GM23338 (cell line): ENCODE measurements around the gene EPHA6. TPM values are rescaled to one million over a fixed set of nuclear protein-coding genes. Genes with fewer than 3 reads are reported as not detected.

ENCODE experiments used
- ATAC-seq: fragments of 200-7000 bp; cut with Tn5 transposase; 3 replicates; pipeline ENCODE4 v1.9.1; 2020
- DNase-seq: peaks from one replicate; pipeline ENCODE4 v3.0.0-alpha.2; 2015; ENCODE audit warnings: low spot score
- H2AFZ ChIP-seq: fragments of 200-600 bp; sonication (generic); 2 replicates; pipeline ENCODE4 v1.8.0; 2016; ENCODE audit warnings: antibody characterized with exemption, mild to moderate bottlenecking, moderate library complexity
- H3F3A ChIP-seq: fragments of 200-600 bp; sonication (generic); replicated peaks from 2 replicates; pipeline ENCODE4 v1.8.0; 2017; ENCODE audit warnings: antibody characterized with exemption, mixed run types, low read depth
- H3K27ac ChIP-seq: fragments of 200-600 bp; sonication (generic); 2 replicates; pipeline ENCODE4 v1.6.1; 2016; ENCODE audit warnings: low read depth
- H3K27me3 ChIP-seq: fragments of 200-600 bp; sonication (generic); 2 replicates; pipeline ENCODE4 v1.8.0; 2016; ENCODE audit warnings: mild to moderate bottlenecking, mixed run types, moderate library complexity; ENCODE audit not compliant: insufficient read depth
- H3K36me3 ChIP-seq: fragments of 200-600 bp; sonication (generic); 2 replicates; pipeline ENCODE4 v1.8.0; 2016; ENCODE audit warnings: mild to moderate bottlenecking; ENCODE audit not compliant: insufficient read depth
- H3K4me1 ChIP-seq: fragments of 200-600 bp; sonication (generic); 2 replicates; pipeline ENCODE4 v1.8.0; 2016; ENCODE audit warnings: mild to moderate bottlenecking, moderate library complexity; ENCODE audit not compliant: insufficient read depth
- H3K4me2 ChIP-seq: fragments of 200-600 bp; sonication (generic); 2 replicates; pipeline ENCODE4 v1.7.1; 2017; ENCODE audit warnings: mixed run types
- H3K4me3 ChIP-seq: fragments of 200-600 bp; sonication (generic); 2 replicates; pipeline ENCODE4 v1.6.1; 2016; ENCODE audit warnings: mixed run types
- H3K79me2 ChIP-seq: fragments of 200-600 bp; sonication (generic); replicated peaks from 2 replicates; pipeline ENCODE4 v1.8.0; 2017; ENCODE audit warnings: mild to moderate bottlenecking; ENCODE audit not compliant: insufficient read depth
- H3K9me2 ChIP-seq: fragments of 200-600 bp; sonication (generic); 2 replicates; pipeline ENCODE4 v1.8.0; 2017; ENCODE audit not compliant: insufficient read depth
- H4K20me1 ChIP-seq: fragments of 200-600 bp; sonication (generic); replicated peaks from 2 replicates; pipeline ENCODE4 v1.8.0; 2017; ENCODE audit warnings: mild to moderate bottlenecking; ENCODE audit not compliant: insufficient read depth
- H3K27ac Mint-ChIP-seq: 2 replicates; pipeline ENCODE4 v1.8.0; 2020; ENCODE audit warnings: inconsistent platforms, mild to moderate bottlenecking, moderate library complexity, mixed read lengths
- H3K27me3 Mint-ChIP-seq: 3 replicates; pipeline ENCODE4 v1.8.0; 2022; ENCODE audit warnings: low read depth, mild to moderate bottlenecking, moderate library complexity, mixed read lengths, inconsistent platforms; ENCODE audit not compliant: insufficient read depth, poor library complexity
- H3K36me3 Mint-ChIP-seq: 3 replicates; pipeline ENCODE4 v1.8.0; 2021; ENCODE audit warnings: low read depth, mild to moderate bottlenecking, inconsistent platforms, moderate library complexity, mixed read lengths
- H3K4me1 Mint-ChIP-seq: 3 replicates; pipeline ENCODE4 v1.8.0; 2020; ENCODE audit warnings: mild to moderate bottlenecking, inconsistent platforms, mixed read lengths
- H3K4me3 Mint-ChIP-seq: 3 replicates; pipeline ENCODE4 v1.8.0; 2021; ENCODE audit warnings: moderate library complexity, mild to moderate bottlenecking, inconsistent platforms, mixed read lengths
- H3K9me3 Mint-ChIP-seq: 3 replicates; pipeline ENCODE4 v1.8.0; 2020; ENCODE audit warnings: moderate library complexity, mild to moderate bottlenecking, inconsistent platforms, mixed read lengths
- CREB1 ChIP-seq: fragments of 250-450 bp; sonication (Bioruptor Pico); IDR thresholded peaks from 2 replicates; pipeline ENCODE4 v1.5.0; 2020; ENCODE audit warnings: low read depth, mild to moderate bottlenecking, moderate library complexity
- CTCF ChIP-seq, 2 experiments: fragments of 200-600 bp in 1 of 2; sonication (generic) in 1 of 2; conservative IDR thresholded peaks; 2 replicates each; pipeline versions ENCODE4 v1.5.1 to v1.6.1; 2016 to 2017; ENCODE audit warnings: antibody characterized with exemption in 2 of 2, low read depth in 2 of 2, mild to moderate bottlenecking in 2 of 2, moderate library complexity in 1 of 2
- EZH2phosphoT487 ChIP-seq: fragments of 200-600 bp; sonication (generic); IDR thresholded peaks from one replicate; pipeline ENCODE4 v1.8.1; 2018; ENCODE audit warnings: antibody characterized with exemption; ENCODE audit not compliant: unreplicated experiment
- JUNB ChIP-seq: IDR thresholded peaks from one replicate; pipeline ENCODE4 v1.6.1; 2016; ENCODE audit warnings: antibody characterized with exemption; ENCODE audit not compliant: unreplicated experiment
- NANOG ChIP-seq: IDR thresholded peaks from 2 replicates; pipeline ENCODE4 v1.6.1; 2016; ENCODE audit warnings: antibody characterized with exemption, borderline replicate concordance
- POLR2AphosphoS5 ChIP-seq: IDR thresholded peaks from 2 replicates; pipeline ENCODE4 v1.6.1; 2016; ENCODE audit warnings: antibody characterized with exemption, low read depth
- REST ChIP-seq: IDR thresholded peaks from one replicate; pipeline ENCODE4 v1.6.1; 2018; ENCODE audit warnings: antibody characterized with exemption; ENCODE audit not compliant: unreplicated experiment
- STAT1 ChIP-seq: IDR thresholded peaks from one replicate; pipeline ENCODE4 v1.6.1; 2016; ENCODE audit warnings: antibody characterized with exemption; ENCODE audit not compliant: unreplicated experiment
- ZNF114 ChIP-seq: fragments of 250-450 bp; sonication (Bioruptor Pico); IDR thresholded peaks from 2 replicates; pipeline ENCODE4 v1.5.0; 2020; ENCODE audit warnings: mild to moderate bottlenecking, moderate library complexity
- ZNF331 ChIP-seq: fragments of 250-450 bp; sonication (Bioruptor Pico); IDR thresholded peaks from 2 replicates; pipeline ENCODE4 v1.5.0; 2020; ENCODE audit warnings: low read depth, mild to moderate bottlenecking, moderate library complexity
- ZNF462 ChIP-seq: fragments of 250-450 bp; sonication (Bioruptor Pico); IDR thresholded peaks from 2 replicates; pipeline ENCODE4 v1.5.0; 2020; ENCODE audit warnings: mild to moderate bottlenecking, moderate library complexity
- polyA plus RNA-seq: library from polyadenylated mRNA; unstranded; fragments of >200 nt; fragmentation: Nextera tagmentation; extraction: Ambion mirVana; gene quantifications from 2 replicates; pipeline ENCODE4 v1.2.1, GENCODE V29; 2016
- total RNA-seq: library from RNA; depleted of rRNA; stranded (reverse); fragments of >200 nt; shearing (Covaris generic); gene quantifications from 2 replicates; pipeline ENCODE4 v1.2.3, GENCODE V29; 2014

Gene EPHA6
- total and polyA plus RNA-seq, 2 experiments from 2014 or later = 0.37 to 2.6 TPM

- TF ChIP-seq STAT1 (no peak), ZNF462 (CRISPR knock-in tag) (no peak), ZNF114 (CRISPR knock-in tag) (no peak)
Observed at GRCh38 chr3:97228966-97229365, 414.6 kb downstream of the EPHA6 start (continued).

- Histone ChIP-seq H3K27ac (no peak overlapping the region), H3K36me3 (no peaks in the 10 kb centered on the region), H3K4me1 (peaks cover 24% of the 10 kb centered on the region), H4K20me1 (no peaks in the 10 kb centered on the region), H3K79me2 (no peaks in the 10 kb centered on the region), H2AFZ (no peak overlapping the region), H3K4me2 (no peak overlapping the region), H3K4me3 (no peak overlapping the region), H3K9me2 (no peaks in the 10 kb centered on the region), H3F3A (no peaks in the 10 kb centered on the region), H3K27me3 (no peaks in the 10 kb centered on the region)
- peaks cover 12% of the 10 kb centered on the region; the same call in 2 of the 3 replicates for H3K9me3 Mint-ChIP-seq
- H3K4me1 Mint-ChIP-seq = peaks cover 16% of the 10 kb centered on the region
- peaks cover 13% of the 10 kb centered on the region; the same call in 2 of the 3 replicates for H3K36me3 Mint-ChIP-seq
- DNase-seq = no peak
- H3K27me3 Mint-ChIP-seq = peaks cover 2% of the 10 kb centered on the region
- no peak overlapping the region for H3K27ac Mint-ChIP-seq
- H3K4me3 Mint-ChIP-seq = no peak overlapping the region
- ATAC-seq = no peak
- no peak for TF ChIP-seq NANOG
- no peak for TF ChIP-seq POLR2AphosphoS5
- no peak for TF ChIP-seq CTCF (conservative IDR thresholded peaks at IDR 0.05; ENCODE audit: low read depth in 2 of 2)
- no peak for TF ChIP-seq CREB1 (CRISPR knock-in tag)
- TF ChIP-seq JUNB = no peak
- TF ChIP-seq ZNF331 = no peak
- no peak for TF ChIP-seq REST
- no peak for TF ChIP-seq STAT1
- no peak for TF ChIP-seq EZH2phosphoT487
- TF ChIP-seq ZNF114 (CRISPR knock-in tag) = no peak
Observed at GRCh38 chr3:97230486-97230885, 416.1 kb downstream of the EPHA6 start.
